ENCODE data around the gene MADCAM1.

Gene MADCAM1

DNA sequence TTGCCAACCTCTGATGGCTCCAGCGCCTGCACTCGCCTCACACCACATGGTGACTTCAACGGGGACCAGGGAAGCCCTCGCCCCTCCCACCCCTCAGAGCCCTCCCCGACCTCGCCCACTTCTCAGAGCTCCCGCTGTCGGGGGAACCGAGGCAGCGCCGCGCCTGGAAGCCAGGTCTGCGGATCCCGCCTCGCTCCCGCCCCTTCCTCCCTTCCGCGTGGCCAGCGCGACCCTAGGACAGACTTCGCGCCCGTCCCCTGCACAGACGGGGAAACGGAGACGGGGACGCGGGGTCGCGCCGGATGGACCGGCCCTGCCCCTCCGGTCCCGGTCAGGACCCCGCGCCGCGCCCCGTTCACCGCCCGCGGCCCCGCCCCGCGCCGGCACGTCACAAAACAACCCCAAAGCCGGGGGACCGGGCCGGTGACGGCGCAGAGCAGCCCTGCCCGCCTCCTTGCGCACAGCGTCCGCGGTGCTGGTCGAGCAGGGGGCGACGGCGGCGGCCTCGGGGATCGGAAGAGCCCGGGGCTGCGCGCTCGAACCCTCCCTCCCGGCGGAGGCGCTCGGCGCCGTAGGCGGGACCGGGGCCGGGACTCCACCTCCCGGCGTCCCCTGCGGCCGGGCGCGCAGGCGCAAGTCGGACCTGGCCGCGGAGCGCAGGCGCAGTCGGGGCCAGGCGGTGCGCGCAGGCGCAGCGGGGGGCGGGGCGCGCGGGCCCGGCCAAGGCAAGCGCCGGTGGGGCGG is 34.9 kb downstream of the MADCAM1 start:
- Mint-ChIP-seq H3K27ac (peak overlapping the region; percentile 70), H3K27me3 (peaks cover 1% of the 10 kb centered on the region), H3K4me1 (peaks cover 15% of the 10 kb centered on the region), H3K9me3 (no peaks in the 10 kb centered on the region), H3K4me3 (peak overlapping the region; percentile 82), H3K36me3 (no peaks in the 10 kb centered on the region)

DNA sequence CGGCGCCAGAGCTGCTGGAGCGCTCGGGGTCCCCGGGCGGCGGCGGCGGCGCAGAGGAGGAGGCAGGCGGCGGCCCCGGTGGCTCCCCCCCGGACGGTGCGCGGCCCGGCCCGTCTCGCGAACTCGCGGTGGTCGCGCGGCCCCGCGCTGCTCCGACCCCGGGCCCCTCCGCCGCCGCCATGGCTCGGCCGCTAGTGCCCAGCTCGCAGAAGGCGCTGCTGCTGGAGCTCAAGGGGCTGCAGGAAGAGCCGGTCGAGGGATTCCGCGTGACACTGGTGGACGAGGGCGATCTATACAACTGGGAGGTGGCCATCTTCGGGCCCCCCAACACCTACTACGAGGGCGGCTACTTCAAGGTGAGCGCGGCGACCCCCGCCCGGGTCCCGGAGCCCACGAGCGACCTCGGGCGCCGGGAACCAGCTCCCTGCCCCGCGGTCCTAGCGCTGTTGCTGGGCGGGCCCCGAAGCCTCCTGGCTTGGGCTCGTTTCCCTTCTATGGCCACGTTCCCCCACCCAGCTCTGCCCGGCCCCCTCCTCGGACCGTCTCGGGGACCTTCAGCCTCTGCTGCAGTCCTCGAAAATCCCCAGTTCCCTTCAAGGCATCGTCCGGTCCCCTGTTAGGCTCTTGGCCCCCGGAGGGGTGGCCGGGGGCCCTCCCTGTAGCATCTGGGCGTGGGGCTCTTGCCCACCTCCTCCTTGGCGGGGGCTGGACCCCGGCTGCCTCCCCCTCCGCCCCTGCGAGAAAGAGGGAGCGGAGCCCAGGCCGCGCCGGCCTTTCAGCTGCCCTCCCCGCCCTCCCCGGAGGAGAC is 35.7 kb downstream of the MADCAM1 start, which contains the start of gene CDC34:
Gene CDC34, plus strand, starts transcription at position 8 of the 808 bp plus-strand sequence. Its CDS starts 172 bp downstream, at position 180.
- peak within 1 kb of the TSS; percentile 86 for H3K4me3 Mint-ChIP-seq
- no peaks in the 10 kb centered on the region for H3K27me3 Mint-ChIP-seq
- no peaks in the 10 kb centered on the region for H3K36me3 Mint-ChIP-seq
- H3K27ac Mint-ChIP-seq = peak within 1 kb of the TSS; percentile 70
- H3K4me1 Mint-ChIP-seq = peaks cover 15% of the 10 kb centered on the region
- no peaks in the 10 kb centered on the region for H3K9me3 Mint-ChIP-seq

DNA sequence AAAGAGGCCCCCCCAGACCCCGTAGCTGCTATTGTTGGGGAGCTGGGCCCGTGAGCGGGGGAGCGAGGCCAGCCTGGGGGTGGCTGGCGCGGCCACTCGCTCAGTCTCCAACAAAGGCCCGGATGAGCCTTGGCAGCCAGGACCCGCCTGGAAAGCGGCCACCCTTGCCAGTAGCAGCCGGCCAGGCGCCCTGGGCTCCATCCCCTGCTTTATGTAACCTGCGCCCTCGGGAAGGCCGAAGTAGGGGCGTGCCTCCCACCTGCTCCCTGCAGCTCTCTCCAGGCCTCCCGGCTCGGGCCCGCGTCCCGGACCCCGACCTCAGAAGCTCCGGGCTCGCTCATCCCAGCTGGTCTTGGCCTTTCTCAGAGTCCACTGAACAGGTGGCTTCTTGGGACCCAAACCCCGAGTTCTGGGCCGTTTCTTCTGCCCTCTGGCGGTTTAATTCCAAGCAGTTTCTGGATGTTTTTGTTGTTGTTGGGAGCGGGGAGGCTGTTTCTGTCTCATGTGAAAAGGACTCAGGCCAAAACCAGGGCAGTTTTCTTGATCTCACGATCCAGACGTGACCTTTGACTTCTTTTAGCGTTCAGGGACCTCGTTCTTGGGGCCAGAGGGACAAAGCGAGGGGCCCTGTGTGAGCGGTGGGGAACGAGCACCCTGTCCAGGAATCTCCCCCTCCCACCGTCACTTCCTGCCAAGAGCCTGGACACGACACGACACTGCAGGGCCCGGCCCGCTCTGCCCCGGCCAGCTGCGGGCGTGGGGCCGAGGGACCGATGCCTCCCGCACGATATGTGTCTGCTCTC is 36.5 kb downstream of the MADCAM1 start:
- Mint-ChIP-seq H3K9me3 (no peaks in the 10 kb centered on the region), H3K36me3 (no peaks in the 10 kb centered on the region), H3K4me1 (peaks cover 15% of the 10 kb centered on the region), H3K27me3 (no peaks in the 10 kb centered on the region), H3K27ac (no peak overlapping the region), H3K4me3 (peak overlapping the region; percentile 86)

DNA sequence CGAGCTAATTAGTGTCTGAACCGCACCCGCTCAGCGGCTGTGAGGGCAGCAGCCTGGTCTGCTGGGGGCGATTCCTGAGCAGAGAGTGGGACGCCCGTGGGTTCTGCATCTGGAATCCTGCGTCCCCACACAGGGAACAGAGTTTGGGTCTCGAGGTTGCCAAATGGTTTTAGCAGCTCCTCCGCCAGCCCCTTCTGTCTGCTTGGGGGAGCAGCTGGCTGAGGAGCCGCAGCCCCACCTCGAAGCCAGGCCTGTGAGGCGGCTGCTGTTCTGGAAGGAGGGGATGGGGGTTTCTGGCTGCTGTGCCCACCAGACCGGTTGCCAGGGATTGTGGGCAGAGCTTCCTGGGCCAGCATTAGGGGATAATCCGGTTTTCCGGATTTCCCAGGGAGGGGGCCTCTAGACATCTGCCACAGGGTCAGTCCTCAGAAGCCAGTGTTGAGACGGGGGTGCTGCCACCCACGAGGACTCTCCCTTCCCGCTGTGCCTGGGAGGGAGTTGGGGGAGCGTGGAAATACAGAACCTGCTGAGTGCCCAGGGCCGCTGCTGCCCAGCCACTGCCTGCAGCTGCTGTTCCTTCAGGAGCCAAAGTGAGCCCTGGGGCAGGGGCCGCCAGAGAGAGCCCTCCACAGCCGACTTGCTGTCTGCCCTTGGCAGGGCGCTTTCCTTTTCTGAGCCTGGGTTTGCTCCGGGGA is 37.2 kb downstream of the MADCAM1 start:
- Mint-ChIP-seq H3K4me1 (peaks cover 15% of the 10 kb centered on the region), H3K9me3 (no peaks in the 10 kb centered on the region), H3K27me3 (no peaks in the 10 kb centered on the region), H3K4me3 (peak overlapping the region; percentile 86), H3K36me3 (peaks cover 3% of the 10 kb centered on the region), H3K27ac (no peak overlapping the region)

DNA sequence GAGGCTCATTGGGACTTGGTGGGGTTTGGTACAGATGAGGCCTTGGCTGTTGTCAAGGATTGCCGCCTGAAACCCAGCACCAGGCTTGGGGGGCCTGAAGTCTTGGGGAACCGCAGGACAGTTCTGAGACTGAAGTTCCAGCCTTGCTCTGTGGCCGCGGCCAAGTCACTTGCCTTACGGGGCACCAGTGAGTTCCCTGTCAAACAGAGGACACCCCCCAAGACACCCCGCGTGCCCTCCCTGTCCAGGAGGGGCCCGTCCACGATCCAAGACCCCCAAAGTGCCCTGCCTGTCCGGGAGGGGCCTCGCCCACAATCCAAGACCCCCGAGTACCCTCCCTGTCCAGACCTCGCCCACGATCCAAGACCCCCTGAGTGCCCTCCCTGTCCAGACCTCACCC is 37.8 kb downstream of the MADCAM1 start:
- H3K27ac Mint-ChIP-seq = no peak overlapping the region
- peak overlapping the region; percentile 15 for H3K4me3 Mint-ChIP-seq
- H3K9me3 Mint-ChIP-seq = no peaks in the 10 kb centered on the region
- H3K27me3 Mint-ChIP-seq = no peaks in the 10 kb centered on the region
- peaks cover 15% of the 10 kb centered on the region for H3K4me1 Mint-ChIP-seq
- H3K36me3 Mint-ChIP-seq = peaks cover 3% of the 10 kb centered on the region

DNA sequence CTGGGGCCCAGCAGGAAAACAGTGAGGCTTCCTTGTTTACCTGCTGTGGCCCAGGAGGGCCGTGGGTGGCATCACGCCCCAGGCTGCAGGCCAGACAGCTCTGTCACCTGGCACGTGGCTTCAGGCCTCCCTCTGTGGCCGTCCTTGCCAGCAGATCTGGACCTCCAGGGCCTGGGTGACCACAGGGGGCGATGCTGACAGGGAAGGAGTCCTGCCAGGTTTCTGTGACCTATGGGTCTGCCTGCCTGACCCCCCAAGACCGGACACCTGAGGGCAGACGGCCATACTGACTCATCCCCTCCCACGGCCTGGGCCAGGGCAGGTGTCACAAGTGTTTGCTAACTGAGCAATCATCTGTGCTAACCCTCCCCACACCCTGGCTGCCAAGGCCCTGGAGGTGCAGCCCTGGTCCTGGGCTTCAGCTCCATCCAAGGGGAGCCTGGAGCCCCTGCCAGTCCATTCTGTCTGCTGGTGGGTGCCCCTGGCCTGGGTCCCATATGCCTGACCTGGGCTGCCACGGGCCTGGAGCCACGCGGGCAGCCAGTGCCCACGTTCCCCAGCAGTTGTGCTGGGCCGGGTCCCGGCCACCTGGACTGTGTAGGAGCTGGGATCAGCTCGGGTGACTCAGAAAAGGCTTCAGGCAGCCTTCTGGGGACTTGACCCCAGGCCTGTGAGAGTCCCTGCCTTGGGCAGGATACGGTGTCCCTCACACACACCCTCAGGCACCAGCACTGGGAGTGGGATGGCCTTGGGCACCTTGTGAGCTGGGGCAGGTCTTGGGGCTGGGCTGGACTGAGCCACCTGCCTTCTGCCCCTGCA is 38.9 kb downstream of the MADCAM1 start:
- Mint-ChIP-seq H3K27ac (no peak overlapping the region), H3K9me3 (no peaks in the 10 kb centered on the region), H3K36me3 (peaks cover 3% of the 10 kb centered on the region), H3K4me3 (peak overlapping the region; percentile 60), H3K27me3 (no peaks in the 10 kb centered on the region), H3K4me1 (peaks cover 15% of the 10 kb centered on the region)

DNA sequence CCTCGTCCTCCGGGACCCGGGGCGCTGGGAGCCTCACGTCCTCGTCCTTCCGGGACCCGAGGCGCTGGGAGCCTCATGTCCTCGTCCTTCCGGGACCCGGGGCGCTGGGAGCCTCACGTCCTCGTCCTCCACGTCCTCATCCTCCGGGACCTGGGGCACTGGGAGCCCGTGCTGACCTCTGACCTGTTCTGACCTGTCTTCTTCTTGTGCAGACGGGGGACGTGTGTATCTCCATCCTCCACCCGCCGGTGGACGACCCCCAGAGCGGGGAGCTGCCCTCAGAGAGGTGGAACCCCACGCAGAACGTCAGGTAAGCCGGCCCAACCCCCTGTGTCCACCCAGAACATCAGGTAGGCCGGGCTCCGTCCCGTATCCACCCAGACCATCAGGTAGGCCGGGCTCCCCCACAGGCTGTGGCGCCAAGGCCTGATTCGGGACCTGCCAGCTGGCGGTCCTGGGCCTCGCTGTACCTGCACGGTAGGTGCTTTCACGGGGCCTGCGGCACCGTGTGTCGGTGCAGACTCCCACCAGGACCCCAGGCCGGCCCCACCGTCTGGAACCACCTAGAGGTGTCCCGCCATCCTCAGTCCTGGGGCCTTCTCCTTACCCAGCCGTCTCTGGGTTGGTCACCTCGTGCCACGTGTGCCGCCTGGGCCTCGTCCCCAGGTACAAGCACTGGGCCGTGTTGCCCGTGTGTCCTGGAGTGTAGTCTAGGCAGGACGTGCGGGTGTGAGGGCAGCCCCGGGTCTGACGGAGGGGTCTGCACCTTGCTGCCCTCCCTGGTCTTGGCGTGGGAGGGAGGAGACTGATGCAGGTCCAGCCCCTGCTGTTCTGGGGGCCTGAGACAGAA is 40.0 kb downstream of the MADCAM1 start:
- Mint-ChIP-seq H3K4me3 (no peak overlapping the region), H3K36me3 (peaks cover 3% of the 10 kb centered on the region), H3K27me3 (no peaks in the 10 kb centered on the region), H3K9me3 (no peaks in the 10 kb centered on the region), H3K4me1 (peaks cover 15% of the 10 kb centered on the region), H3K27ac (no peak overlapping the region)

DNA sequence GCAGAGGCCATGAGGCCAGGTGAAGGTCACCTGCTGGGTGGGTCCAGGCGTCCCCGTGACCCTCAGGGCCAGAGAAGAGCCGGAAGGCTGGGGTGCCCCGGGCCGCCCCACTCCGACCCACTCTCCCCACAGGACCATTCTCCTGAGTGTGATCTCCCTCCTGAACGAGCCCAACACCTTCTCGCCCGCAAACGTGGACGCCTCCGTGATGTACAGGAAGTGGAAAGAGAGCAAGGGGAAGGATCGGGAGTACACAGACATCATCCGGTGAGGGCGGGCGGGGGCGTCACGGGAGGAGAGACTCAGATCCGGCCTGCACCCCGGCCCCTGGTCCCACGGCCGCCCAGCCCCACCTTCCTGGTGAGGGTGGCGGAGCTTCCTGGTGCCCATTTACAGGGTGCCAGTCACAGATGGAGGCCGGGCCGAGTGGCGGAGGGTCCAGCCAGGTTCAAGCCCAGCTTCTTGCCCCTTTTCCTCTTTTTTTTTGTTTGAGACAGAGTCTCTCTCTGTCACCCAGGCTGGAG is 40.7 kb downstream of the MADCAM1 start:
- no peaks in the 10 kb centered on the region for H3K27me3 Mint-ChIP-seq
- H3K4me3 Mint-ChIP-seq = no peak overlapping the region
- H3K27ac Mint-ChIP-seq = no peak overlapping the region
- peaks cover 15% of the 10 kb centered on the region for H3K4me1 Mint-ChIP-seq
- no peaks in the 10 kb centered on the region for H3K9me3 Mint-ChIP-seq
- peaks cover 3% of the 10 kb centered on the region for H3K36me3 Mint-ChIP-seq

DNA sequence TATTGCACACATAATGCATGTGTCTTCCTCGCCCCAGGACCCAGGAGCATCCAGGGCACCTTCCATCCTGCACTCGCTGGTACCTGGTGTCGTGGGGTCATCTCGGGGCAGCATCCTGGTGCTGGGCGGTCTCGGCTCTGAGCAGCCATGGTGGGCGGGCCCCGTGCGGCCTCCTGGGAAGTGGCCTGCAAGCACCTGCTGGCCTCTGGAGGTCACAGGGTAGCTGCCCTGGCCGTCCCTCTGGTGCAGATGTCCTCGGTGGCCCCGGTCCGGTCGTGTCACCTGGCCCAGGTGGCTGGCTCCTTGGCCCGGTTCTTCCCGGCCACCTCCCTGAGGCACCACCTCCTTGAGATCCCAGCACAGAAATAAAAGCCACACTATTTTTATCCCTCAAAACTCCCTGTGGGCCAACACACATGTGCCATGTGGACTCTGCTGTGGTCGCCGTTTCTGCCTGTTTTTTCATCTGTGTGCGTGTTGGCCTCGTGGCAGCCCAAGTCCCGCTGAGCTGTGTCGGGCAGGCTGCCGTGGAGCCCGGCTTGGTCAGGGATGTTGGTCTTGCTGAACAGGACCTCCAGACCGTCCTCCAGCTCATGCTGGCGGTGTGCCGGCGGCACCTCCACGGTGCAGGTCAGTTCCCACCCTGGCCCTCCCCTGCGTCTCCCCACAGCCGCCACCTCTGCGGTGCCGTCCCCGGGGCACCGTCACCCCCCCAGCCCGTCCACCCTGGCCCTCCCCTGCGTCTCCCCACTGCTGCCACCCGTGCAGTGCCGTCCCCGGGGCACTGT is 42.5 kb downstream of the MADCAM1 start:
- H3K4me3 Mint-ChIP-seq = no peak overlapping the region
- peaks cover 3% of the 10 kb centered on the region for H3K36me3 Mint-ChIP-seq
- no peak overlapping the region for H3K27ac Mint-ChIP-seq
- peaks cover 15% of the 10 kb centered on the region for H3K4me1 Mint-ChIP-seq
- H3K27me3 Mint-ChIP-seq = no peaks in the 10 kb centered on the region
- H3K9me3 Mint-ChIP-seq = no peaks in the 10 kb centered on the region

DNA sequence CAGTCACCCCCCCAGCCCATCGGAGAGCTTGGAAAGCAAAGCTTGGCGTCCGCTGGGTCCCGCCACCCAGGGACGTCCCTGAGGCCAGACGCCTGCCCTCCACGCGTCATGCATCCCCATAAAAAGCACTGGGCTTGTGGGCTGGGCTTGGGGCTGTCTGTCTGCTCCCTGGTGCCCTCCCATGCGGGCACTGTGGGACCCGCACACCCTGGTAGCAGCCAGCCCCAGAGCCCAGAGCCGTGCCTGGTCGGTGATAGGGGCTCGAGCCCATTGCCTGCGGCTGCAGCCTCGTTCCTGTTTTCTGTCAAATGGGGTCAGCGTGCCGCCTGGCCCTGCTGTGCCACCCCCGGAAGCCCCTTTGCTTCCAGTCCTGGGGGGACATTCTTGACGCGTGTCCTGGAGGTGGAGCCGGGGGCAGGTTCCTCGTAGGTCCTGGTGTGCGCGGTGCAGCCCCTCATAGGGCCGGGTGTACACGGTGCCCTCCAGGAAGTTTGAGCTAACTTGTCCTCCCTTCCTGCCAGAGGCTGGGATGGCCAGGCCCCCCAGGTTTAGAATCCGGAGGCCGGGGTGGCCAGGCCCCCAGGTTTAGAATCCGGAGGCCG is 43.2 kb downstream of the MADCAM1 start:
- no peak overlapping the region for H3K27ac Mint-ChIP-seq
- H3K4me1 Mint-ChIP-seq = peaks cover 19% of the 10 kb centered on the region
- H3K4me3 Mint-ChIP-seq = no peak overlapping the region
- H3K9me3 Mint-ChIP-seq = no peaks in the 10 kb centered on the region
- no peaks in the 10 kb centered on the region for H3K27me3 Mint-ChIP-seq
- H3K36me3 Mint-ChIP-seq = peaks cover 3% of the 10 kb centered on the region

DNA sequence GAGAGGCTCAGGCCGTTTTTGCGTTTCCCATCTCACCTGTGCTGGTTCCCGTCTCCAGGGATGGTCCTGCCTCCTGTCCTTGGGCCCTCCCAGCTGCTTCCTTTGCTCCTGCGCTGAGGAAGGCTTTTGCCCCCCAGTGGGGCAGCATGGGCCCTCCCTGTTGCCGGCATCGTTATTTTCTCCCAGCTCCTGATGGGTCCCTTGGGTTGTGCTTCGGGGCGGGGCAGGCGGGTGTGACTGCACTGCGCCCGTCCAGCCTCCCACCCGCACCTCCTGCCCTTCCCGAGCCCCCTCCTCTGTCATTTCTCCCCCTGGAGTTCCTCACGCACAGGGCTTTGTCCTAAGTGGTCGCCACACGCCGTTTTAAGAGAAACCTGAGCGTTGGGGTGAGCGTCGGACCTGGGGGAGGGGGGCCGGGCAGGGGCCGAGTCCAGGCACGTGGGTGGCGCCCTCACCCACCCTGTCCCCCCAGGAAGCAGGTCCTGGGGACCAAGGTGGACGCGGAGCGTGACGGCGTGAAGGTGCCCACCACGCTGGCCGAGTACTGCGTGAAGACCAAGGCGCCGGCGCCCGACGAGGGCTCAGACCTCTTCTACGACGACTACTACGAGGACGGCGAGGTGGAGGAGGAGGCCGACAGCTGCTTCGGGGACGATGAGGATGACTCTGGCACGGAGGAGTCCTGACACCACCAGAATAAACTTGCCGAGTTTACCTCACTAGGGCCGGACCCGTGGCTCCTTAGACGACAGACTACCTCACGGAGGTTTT is 44.8 kb downstream of the MADCAM1 start:
- no peak overlapping the region for H3K27ac Mint-ChIP-seq

DNA sequence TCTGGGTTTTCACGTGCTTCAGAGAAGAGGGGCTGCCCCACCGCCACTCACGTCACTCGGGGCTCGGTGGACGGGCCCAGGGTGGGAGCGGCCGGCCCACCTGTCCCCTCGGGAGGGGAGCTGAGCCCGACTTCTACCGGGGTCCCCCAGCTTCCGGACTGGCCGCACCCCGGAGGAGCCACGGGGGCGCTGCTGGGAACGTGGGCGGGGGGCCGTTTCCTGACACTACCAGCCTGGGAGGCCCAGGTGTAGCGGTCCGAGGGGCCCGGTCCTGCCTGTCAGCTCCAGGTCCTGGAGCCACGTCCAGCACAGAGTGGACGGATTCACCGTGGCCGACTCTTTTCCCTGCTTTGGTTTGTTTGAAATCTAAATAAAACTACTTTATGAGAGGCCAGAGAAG is 45.4 kb downstream of the MADCAM1 start:
- Mint-ChIP-seq H3K4me1 (peaks cover 21% of the 10 kb centered on the region), H3K27me3 (no peaks in the 10 kb centered on the region), H3K4me3 (no peak overlapping the region), H3K27ac (no peak overlapping the region), H3K9me3 (no peaks in the 10 kb centered on the region), H3K36me3 (peaks cover 3% of the 10 kb centered on the region)

More for the DNA sequence above, 44.8 kb downstream of the MADCAM1 start:
- Mint-ChIP-seq H3K4me3 (no peak overlapping the region), H3K36me3 (peaks cover 3% of the 10 kb centered on the region), H3K4me1 (peaks cover 21% of the 10 kb centered on the region), H3K9me3 (no peaks in the 10 kb centered on the region), H3K27me3 (no peaks in the 10 kb centered on the region)

Measured in activated naive CD4-positive, alpha-beta T cell treated with anti-CD3 and anti-CD28 coated beads, Interleukin-2, amount 50 U/mL, for 24 hours (primary cell).